Left renal cortex interstitium (tissue), 4 donors: Measurements from ENCODE around the gene MTARC2. TPM values are rescaled to one million over a fixed set of nuclear protein-coding genes. Genes with fewer than 3 reads are reported as not detected.

Experiments
- DNase-seq, 4 donors: peaks; one replicate each; pipeline ENCODE4 v3.0.0-alpha.2; 2013; ENCODE audit warnings: low read depth in 4 of 4, low spot score in 2 of 4, missing footprints in 1 of 4
- polyA plus RNA-seq, 4 donors: library from polyadenylated mRNA; unstranded; fragments of 120-200 nt; gene quantifications; one replicate each; pipeline ENCODE4 v1.2.1, GENCODE V29; 2013; ENCODE audit not compliant: insufficient read length in 4 of 4

Gene MTARC2
- polyA plus RNA-seq, 4 donors: 45.3 to 55.4 (median 49.8) TPM

- no peak for DNase-seq
These were observed 48.9 kb downstream of the MTARC2 start for GRCh38 chr1:220797044-220797443.

DNA sequence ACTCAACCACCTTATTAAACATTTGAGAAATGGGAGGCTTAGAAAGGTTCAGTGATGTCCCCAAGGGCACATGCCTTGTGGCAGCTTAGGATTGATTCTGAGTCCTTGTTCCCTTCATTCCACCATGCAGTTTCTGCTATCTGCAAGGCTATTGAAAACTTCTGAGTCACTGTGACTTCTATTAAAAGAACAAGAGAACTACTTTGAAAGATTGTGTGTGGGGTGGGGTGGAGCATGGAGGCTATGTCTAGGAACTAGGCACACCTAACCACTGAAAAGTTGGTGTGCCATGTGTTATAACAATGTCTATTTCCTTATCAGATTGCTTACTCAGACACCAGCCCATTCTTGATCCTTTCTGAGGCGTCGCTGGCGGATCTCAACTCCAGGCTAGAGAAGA, 49.4 kb downstream of the MTARC2 start:
- DNase-seq: no peak

DNA sequence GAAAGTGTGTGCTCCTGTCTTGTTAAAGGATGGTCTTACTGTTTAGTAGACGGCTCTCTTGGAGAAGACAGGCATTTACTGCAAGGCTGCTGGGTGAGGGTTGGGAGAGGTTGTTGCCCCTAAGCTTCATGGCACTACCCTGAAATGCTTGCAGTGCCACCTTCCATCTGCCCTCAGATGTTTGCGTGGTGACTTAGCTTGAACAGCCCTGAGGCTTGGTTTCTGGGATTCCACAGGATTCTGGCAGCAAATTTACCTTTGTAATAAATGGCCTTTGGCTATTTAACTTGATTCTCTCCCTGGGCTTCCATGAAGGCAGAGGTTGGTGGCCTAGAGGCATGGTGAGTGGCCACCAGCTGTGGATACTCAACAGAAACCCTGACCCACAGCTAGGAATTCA, 50.2 kb downstream of the MTARC2 start:
- DNase-seq: no peak

DNA sequence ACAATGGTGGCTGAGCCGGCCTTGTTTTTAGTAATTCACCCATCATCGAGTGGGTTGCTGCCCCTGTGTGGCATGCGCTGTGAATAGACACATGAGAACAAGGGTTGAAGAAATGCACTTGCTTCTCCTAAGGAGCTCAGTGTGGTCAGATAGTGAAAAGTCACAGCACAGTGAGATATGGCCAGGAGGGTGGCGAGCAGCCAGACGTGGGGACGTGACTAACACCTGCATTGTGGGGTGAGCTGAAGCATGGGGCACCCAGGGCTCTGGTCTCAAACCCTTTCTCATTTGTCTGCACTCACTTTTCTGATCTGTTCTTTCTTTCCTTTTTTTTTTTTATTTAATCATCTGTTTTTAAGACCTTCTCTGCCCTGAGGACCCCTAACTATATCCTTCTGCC, 52.1 kb downstream of the MTARC2 start:
- DNase-seq: no peak

DNA sequence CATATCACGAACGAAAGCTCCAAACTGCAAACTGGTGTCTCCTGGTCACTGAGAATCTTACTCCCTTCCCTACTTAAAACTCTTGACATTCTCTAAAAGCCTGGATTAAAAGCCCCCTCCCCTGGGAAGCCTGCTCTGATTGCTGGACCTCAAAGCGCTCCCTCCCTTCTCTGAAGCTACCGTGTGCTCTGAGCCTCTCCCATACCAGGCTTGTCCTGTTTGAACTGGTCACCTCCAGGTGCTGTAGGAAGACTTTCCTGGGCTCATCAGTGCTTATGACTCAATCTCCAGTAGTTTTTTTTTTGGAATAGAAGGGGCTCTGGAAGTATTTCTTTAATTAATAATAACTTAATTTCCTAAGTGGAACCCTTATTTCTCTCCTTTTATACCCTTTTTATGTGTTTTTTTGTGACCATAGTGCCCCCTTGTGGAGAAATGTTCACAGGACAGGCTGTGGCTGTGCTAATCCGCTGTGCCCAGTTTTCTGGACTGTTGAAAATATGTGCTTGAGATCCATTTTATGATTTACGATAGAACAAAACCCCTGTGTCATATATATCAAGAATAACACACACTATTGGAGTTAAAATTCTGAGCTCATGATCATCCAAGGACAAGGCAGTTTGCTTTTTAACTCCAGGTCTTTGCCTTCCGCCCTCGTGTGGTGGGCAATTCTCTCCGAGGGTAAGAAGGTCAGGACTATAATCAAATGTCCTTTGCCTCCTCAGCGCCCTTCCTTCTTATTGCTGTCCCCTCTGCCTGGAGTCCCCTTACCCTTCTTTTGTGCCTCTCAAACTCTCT, 55.5 kb downstream of the MTARC2 start:
- no peak for DNase-seq

DNA sequence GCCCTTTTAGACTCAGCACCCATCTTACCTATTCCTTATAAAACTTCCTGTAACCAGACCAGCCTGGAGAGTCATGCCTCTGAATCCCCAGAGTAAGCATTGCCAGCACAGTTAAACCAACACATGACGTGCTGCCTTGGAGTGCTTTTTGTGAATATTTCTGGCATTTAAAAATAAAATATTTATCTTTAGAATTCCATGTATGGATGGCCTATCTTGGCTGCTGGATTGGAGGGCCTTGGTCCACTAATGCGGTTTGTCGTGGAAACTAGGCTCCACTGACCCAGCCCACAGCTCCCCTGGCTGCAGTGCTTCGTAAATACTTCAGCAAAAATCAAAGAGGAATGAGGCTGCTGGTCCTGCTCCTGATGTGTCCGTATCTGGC, 56.1 kb downstream of the MTARC2 start:
- no peak for DNase-seq

DNA sequence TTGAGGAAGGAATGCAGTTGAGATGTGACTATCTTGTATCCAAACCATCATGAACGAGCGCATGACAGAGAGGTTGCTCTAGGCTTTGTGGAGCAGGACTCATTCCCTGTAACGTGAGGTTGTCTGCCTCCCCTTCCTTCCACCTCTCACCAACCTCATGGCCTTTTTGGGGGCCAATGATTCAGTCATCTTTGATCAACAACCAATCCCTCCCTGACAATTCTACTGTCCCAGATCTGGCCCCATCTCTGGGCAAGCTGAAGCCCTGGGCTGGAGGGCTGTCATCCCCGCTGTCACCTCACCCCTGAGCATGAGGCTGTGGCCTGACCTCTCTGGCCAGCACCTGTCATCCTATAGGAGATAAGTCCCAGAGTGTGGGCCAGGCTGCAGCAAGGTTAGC, 58.3 kb downstream of the MTARC2 start:
- no peak for DNase-seq

DNA sequence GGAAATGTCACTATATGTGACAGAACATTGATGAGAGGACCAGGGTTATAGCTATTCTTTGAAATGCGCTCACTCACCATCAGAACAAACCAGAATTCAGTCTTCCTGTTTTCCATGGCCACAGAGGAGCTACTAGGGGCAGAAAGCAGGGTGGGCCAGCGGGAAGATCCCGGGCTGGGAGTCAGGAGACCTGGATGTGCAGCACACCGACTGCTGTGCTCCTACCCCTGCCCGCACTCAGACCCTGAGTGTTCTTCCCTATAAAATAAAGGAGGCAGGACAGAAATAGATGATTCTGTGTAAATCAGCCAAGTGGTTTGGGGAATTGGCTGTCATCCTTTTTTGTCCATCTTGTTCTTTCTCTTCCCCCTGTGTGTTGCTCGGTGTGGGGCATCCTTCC, 59.6 kb downstream of the MTARC2 start:
- DNase-seq: no peak

DNA sequence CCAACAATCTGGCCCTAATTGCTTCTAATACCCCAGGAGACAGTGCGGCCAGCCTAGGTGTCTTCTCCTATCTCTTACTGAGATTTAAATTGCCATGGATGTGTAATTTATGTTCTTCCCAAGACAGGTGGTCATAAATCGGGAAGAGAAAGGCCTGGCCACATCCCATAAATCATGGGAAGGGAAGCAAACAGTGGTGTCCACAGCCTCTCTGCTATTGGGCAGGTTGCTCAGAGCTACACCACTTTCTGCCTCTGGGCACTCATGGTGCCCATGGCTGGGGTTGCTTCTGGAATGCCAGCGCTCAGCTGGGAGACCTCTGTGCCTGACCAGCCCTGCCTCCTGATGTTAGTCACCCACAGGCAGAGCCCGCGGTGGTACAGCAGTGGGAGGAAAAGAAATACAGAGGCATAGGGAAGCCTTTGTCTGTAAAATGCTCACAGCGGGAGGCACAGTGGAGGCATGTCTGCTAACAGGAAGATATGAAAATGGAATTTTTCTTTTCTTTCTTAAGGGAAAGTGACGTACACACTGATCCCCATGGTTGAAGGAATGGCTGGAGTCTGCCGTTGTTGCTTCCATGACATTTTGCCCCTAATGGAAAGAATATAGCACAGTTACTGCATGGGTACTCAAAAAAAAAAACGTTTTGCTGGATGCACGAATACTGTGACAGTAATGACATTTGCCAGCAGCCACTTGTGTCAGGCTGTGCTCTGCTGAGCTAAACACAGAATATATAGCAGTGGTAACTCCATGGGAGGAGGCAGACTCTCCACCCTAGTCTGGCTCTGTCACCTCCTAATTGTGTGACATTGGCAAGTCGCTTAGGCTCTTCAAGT, 60.4 kb downstream of the MTARC2 start:
- peak in 3 of 4 donors; percentile 47 to 69 (median 66) for DNase-seq

GRCh38 chr1:220809187-220809550, 61.0 kb downstream of the MTARC2 start:
- no peak for DNase-seq

DNA sequence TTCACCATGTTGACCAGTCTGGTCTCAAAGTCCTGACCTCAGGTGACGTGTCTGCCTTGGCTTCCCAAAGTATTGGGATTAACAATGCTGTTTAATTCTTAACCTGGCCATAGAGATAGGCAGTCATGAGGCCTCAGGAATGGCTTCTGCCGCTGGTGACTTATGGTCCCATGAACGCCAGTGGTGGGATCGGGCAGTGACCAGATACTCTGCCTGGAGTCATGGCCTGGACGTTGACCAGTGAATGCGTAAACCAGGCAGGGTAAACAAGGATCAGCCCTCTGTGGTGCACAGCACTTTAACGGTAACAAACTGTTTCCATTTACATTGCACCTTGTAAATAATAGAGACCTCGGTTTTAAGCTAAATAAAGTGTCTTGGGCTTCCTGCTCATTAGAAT, 61.6 kb downstream of the MTARC2 start:
- no peak for DNase-seq

- DNase-seq: peak in 3 of 4 donors; percentile 39 to 77 (median 71)
These were observed 62.1 kb downstream of the MTARC2 start for GRCh38 chr1:220810179-220810653.

- no peak for DNase-seq
These were observed 62.8 kb downstream of the MTARC2 start for GRCh38 chr1:220810963-220811362.

DNA sequence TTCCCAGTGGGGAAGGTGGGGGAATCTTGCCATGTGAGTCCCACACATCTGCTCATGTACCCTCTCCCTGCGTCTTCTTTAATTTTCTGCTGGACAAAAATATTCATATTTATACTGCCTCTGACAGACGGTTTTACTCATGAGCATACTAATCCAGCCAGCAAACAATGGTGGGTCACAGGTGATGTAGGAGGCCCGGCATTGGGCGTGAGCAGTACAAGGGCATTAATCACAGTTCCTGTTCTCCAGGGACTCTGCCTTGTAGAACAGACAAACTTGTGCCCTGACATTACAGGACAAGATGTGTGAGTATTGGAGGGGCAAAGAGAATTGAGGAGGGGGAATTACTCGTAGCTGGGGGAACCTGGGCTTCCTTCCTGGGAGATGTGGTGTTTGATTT, 63.6 kb downstream of the MTARC2 start:
- no peak for DNase-seq

- DNase-seq: no peak
These were observed 64.2 kb downstream of the MTARC2 start for GRCh38 chr1:220812308-220812707.

DNA sequence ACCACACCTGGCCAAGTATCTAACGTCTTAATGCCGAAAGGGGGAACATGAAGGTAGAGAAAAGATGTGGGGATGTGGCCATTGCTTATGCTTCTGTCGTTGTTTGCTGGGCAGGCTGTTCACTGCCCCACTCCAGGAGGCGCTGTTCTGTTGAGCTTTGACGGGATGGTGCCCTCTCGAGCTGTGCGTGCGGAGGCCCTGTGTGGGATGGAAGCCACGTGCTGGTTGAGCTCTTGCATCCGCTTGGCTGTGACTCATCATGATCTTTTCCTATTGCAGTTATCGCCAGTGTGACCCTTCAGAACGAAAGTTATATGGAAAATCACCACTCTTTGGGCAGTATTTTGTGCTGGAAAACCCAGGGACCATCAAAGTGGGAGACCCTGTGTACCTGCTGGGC, 64.9 kb downstream of the MTARC2 start:
- DNase-seq: no peak

- no peak for DNase-seq
These were observed 67.3 kb downstream of the MTARC2 start for GRCh38 chr1:220815409-220815808.

DNA sequence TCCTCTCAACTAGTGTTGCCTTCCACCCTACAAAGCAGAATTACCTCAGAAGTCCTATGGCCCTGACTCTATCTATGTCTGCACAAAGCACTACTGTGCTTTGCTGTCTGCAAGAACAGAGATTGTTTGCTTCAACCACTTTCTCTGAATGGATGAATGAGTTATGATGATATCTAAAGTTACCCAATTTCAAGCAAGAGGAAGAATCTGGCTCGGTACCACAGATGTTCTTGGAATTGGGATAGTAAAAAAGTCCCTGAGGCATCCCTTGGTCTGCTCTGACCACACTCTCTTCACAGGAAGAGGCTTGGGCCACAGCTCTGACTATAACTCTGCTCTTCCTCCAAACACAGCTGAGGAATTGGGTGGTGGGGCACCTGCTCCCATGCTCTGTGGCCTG, 69.8 kb downstream of the MTARC2 start:
- no peak for DNase-seq

DNA sequence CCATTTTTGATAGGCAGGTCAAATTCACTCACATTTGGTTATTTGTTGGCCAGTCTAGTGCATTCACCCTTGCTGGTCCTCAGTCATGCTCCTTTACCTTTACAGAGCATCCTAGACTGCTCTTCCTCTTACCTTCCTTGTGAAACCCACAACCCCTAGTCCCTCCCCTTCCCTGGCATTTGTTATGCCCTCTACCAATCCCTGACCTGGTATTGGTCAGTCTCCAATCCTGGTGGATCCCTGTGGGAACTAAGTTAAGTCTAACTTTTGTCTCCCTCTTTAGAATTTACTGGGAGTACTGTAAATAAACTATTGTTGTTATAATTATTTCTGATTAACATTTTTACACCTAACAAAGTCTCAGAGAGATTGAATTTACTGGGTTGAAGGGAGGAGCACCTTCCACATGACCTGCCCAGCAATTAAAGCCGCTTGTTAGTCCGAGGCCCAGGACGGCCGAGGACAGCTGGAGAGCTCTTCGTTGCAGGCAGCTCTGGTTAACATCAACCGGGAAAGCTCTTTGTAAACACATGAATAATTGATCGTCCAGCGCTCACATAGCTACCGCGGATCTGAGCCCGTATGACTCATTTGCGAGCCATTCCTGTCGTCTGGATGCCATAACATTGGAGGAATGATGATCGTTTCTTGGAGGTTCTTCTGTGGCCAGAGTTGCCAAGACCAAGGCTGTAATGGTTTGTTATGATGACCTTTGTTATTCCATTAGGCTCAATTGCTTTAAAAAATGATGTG, 70.5 kb downstream of the MTARC2 start:
- DNase-seq: no peak

DNA sequence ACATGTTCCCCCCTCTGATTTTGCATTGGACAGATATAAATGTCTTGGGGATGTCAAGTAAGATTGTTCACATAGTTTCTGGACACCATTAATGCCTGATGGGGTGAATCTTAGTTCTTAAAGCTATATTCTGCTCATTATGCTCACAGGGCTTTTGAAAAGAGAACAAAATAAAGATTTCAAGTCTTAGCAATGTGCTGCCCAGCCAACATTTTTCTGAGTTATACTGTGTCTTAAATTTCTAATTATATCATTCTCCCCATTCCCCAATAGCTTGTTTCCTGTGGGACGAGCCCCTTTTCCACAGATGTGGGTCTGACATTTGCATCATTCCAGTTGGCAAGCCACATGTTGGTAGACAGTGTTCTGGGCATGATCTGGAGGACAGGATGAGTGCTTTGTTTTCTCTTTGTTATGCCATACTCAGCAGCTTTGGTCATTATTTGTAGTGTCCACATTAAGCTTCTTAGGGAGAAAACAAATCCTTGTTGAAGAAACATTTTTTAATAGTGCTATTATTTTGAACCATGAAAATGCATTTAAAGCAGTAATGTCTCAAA, 71.4 kb downstream of the MTARC2 start:
- DNase-seq: no peak
